ENCODE results near the gene MRM3.
"Not testable (repeated sequence)": the region's sequence is repeated elsewhere in the genome, so short reads cannot be mapped to it uniquely, and the experiment has no call there.

The MRM3 gene

DNA sequence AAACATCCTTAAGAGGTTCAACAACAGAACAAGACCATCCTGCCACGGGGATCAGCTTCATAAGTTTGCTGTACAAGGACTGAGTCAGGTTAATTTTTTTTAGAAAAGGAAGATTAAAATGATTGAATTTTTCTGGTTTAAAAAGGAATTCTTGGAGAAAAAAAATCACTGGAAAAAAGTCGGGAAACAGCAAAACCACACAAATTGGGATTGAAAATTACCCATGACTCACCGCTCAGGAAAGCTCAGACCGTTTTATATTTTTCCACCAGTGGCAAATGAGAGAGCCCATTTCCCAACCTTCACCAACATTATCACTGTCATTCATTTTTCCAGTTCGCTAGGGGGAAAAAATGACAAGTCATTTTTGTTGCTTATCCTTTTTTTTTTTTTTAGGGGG lies 46.6 kb downstream of the MRM3 start:
- no peak for TF ChIP-seq CTCF (IDR thresholded peaks at IDR 0.05; ENCODE audit: low read depth, low read length)
- no peak overlapping the region for H3K4me3 ChIP-seq (replicated peaks in 1 of 2; ENCODE audit: low read depth in 2 of 2, low read length in 2 of 2)
- DNase-seq (ENCODE audit: low read depth in 2 of 2), result no peak

DNA sequence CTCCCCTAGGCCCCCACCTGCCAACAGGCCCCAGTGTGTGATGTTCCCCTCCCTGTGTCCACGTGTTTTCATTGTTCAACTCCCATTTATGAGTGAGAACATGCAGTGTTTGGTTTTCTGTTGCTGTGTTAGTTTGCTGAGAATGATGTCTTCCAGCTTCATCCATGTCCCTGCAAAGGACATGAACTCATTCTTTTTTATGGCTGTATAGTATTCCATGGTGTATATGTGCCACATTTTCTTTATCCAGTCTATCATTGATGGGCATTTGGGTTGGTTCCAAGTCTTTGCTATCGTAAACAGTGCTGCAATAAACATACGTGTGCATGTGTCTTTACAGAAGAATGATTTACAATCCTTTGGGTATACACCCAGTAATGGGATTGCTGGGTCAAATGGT lies 47.5 kb downstream of the MRM3 start:
- not testable (repeated sequence) for DNase-seq (ENCODE audit: low read depth in 2 of 2); H3K4me3 ChIP-seq (replicated peaks in 1 of 2; ENCODE audit: low read depth in 2 of 2, low read length in 2 of 2)

- no peak for DNase-seq (ENCODE audit: low read depth in 2 of 2)
- no peak overlapping the region for H3K4me3 ChIP-seq (replicated peaks in 1 of 2; ENCODE audit: low read depth in 2 of 2, low read length in 2 of 2)
- no peak for TF ChIP-seq CTCF (IDR thresholded peaks at IDR 0.05; ENCODE audit: low read depth, low read length)
These were observed 48.2 kb downstream of the MRM3 start for GRCh38 chr17:830381-830780.

DNA sequence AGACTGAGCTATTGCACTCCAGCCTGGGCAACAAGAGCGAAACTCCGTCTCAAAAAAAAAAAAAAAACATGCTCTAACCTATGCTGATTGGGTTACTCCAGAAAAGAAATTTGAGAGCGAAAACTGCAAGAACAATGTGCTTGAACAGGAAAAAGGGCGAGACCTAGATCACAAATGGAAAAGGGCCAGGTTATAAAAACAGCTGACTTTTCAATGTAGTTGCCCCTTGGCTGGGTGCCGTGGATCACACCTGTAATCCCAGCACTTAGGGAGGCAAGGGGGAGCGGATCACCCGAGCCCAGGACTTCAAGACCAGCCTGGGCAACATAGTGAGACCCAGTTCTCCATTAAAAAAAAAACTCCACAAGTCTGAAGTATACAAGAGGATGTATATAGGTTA lies 48.8 kb downstream of the MRM3 start:
- H3K4me3 ChIP-seq (replicated peaks in 1 of 2; ENCODE audit: low read depth in 2 of 2, low read length in 2 of 2), result no peak overlapping the region
- no peak for TF ChIP-seq CTCF (IDR thresholded peaks at IDR 0.05; ENCODE audit: low read depth, low read length)
- DNase-seq (ENCODE audit: low read depth in 2 of 2), result no peak

DNA sequence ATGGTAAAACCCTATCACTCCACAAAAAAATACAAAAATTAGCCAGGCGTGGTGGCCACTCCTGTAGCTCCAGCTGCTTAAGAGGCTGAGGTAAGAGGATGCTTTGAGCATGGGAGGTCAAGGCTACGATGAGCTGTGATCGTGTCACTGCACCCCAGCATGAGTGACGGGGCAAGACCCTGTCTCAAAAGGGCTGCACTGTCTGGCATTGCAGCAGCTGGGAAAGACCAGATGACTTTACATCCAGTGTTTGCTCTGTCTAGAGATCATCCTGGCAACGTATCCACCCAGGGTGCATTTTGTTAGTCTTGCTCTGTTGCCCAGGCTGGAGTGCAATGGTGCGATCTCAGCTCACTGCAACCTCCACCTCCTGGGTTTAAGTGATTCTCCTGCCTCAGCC lies 52.0 kb downstream of the MRM3 start:
- H3K4me3 ChIP-seq (replicated peaks in 1 of 2; ENCODE audit: low read depth in 2 of 2, low read length in 2 of 2), result no peak overlapping the region
- TF ChIP-seq CTCF (IDR thresholded peaks at IDR 0.05; ENCODE audit: low read depth, low read length), result no peak
- no peak for DNase-seq (ENCODE audit: low read depth in 2 of 2)

- TF ChIP-seq CTCF (IDR thresholded peaks at IDR 0.05; ENCODE audit: low read depth, low read length), result no peak
- H3K4me3 ChIP-seq (replicated peaks in 1 of 2; ENCODE audit: low read depth in 2 of 2, low read length in 2 of 2), result no peak overlapping the region
- peak; percentile 55 to 94 for DNase-seq (ENCODE audit: low read depth in 2 of 2)
These were observed 53.1 kb downstream of the MRM3 start for GRCh38 chr17:835263-835662.

DNA sequence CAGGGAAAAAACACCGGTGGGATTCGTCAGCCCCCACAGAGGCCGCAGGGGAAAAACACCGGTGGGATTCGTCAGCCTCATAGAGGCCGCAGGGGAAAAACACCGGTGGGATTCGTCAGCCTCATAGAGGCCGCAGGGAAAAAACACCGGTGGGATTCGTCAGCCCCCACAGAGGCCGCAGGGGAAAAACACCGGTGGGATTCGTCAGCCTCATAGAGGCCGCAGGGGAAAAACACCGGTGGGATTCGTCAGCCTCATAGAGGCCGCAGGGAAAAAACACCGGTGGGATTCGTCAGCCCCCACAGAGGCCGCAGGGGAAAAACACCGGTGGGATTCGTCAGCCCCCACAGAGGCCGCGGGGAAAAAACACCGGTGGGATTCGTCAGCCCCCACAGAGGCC lies 53.6 kb downstream of the MRM3 start:
- not testable (repeated sequence) for DNase-seq (ENCODE audit: low read depth in 2 of 2); H3K4me3 ChIP-seq (replicated peaks in 1 of 2; ENCODE audit: low read depth in 2 of 2, low read length in 2 of 2)

GRCh38 chr17:836151-836550 lies 54.0 kb downstream of the MRM3 start:
- no peak for TF ChIP-seq CTCF (IDR thresholded peaks at IDR 0.05; ENCODE audit: low read depth, low read length)
- no peak for DNase-seq (ENCODE audit: low read depth in 2 of 2)
- no peak overlapping the region for H3K4me3 ChIP-seq (replicated peaks in 1 of 2; ENCODE audit: low read depth in 2 of 2, low read length in 2 of 2)
